Body of pancreas (tissue), 4 donors: ENCODE results near the gene PTMS.

Source experiments
- POLR2A ChIP-seq, 3 donors: fragments of 450-650 bp; IDR thresholded peaks; one replicate each; pipeline ENCODE4 v1.6.1; 2016; ENCODE audit warnings: antibody characterized with exemption in 3 of 3, mild to moderate bottlenecking in 2 of 3
- TF ChIP-seq, protein P1 (sequence below), 7 experiments: fragments of 450-650 bp in 4 of 7; fragments of 200-600 bp in 3 of 7; sonication (generic) in 3 of 7; IDR thresholded peaks; one replicate each; pipeline ENCODE4 v1.5.1; 2016 to 2019; ENCODE audit warnings: antibody characterized with exemption in 7 of 7

DNA sequence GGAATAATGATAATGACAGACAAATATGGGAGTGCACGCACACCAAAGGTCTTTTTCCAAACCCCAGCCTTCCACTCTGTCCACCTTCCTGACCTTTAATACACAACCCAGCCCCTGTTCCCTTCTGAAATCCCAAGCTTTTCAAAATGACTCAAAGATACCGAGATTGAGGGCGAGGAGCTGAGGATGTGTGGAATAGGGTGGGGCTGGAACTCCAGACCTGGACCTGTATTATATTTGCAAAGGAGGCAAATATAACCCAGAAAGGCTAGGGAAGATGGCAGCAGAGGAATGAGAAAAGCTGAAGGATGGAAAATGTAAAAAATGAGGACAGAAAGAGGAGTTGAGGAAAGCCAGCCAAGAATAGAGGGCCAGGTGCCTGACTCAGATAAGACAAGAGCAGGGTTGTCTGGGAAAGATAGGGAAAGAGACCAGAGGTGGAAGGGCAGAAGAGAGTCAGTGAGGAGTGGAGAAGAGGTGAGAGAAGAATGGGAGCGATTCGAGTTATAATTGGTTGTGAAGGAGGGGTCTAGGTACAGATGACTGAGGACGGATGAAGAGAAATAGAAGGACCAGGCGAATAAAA is 1.0 kb upstream of the PTMS start:
- TF ChIP-seq, protein P1, sequence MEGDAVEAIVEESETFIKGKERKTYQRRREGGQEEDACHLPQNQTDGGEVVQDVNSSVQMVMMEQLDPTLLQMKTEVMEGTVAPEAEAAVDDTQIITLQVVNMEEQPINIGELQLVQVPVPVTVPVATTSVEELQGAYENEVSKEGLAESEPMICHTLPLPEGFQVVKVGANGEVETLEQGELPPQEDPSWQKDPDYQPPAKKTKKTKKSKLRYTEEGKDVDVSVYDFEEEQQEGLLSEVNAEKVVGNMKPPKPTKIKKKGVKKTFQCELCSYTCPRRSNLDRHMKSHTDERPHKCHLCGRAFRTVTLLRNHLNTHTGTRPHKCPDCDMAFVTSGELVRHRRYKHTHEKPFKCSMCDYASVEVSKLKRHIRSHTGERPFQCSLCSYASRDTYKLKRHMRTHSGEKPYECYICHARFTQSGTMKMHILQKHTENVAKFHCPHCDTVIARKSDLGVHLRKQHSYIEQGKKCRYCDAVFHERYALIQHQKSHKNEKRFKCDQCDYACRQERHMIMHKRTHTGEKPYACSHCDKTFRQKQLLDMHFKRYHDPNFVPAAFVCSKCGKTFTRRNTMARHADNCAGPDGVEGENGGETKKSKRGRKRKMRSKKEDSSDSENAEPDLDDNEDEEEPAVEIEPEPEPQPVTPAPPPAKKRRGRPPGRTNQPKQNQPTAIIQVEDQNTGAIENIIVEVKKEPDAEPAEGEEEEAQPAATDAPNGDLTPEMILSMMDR (IDR thresholded peaks at IDR 0.05) = no peak
- TF ChIP-seq POLR2A (IDR thresholded peaks at IDR 0.05) = no peak
